D721Med (cell line): ENCODE results near the gene COL11A2.
"Not testable (repeated sequence)": the region's sequence is repeated elsewhere in the genome, so short reads cannot be mapped to it uniquely, and the experiment has no call there.

Source experiments
- DNase-seq: peaks from one replicate; pipeline ENCODE4 v3.0.0; 2011; ENCODE audit warnings: low spot score; ENCODE audit not compliant: insufficient read length
- FAIRE-seq: peaks from 2 replicates; lab custom pipeline; 2011; peaks lifted over from hg19 to GRCh38; lab: Jason Lieb, UNC
- CTCF ChIP-seq: IDR thresholded peaks from 2 replicates; pipeline ENCODE4 v1.5.1; 2012; ENCODE audit warnings: mild to moderate bottlenecking, control low read depth; ENCODE audit not compliant: insufficient read depth; ENCODE audit errors: missing control alignments

The COL11A2 gene

GRCh38 chr6:33192105-33192646 is at the start of gene COL11A2:
Gene COL11A2 (minus strand): TSS chr6:33192467. CDS start chr6:33192240, 227 bp downstream.
- FAIRE-seq (no peak), DNase-seq (no peak)
- TF ChIP-seq CTCF, result no peak

GRCh38 chr6:33241968-33242367 is 49.7 kb upstream of the COL11A2 start:
- DNase-seq (no peak), FAIRE-seq (no peak)
- TF ChIP-seq CTCF, result no peak

- FAIRE-seq (no peak), DNase-seq (no peak)
- TF ChIP-seq CTCF, result no peak
These were observed 45.5 kb upstream of the COL11A2 start for GRCh38 chr6:33237741-33238140.

GRCh38 chr6:33236852-33237251 is 44.6 kb upstream of the COL11A2 start:
- FAIRE-seq (no peak), DNase-seq (no peak)
- no peak for TF ChIP-seq CTCF

GRCh38 chr6:33236328-33236727 is 44.1 kb upstream of the COL11A2 start:
- FAIRE-seq (no peak), DNase-seq (no peak)
- no peak for TF ChIP-seq CTCF

GRCh38 chr6:33235221-33235634 is 43.0 kb upstream of the COL11A2 start:
- no peak for TF ChIP-seq CTCF
- FAIRE-seq (no peak), DNase-seq (no peak)

GRCh38 chr6:33226503-33227120 is 34.3 kb upstream of the COL11A2 start:
- not testable (repeated sequence) for DNase-seq, FAIRE-seq
